Measurements from ENCODE around the gene EMP2.

DNA sequence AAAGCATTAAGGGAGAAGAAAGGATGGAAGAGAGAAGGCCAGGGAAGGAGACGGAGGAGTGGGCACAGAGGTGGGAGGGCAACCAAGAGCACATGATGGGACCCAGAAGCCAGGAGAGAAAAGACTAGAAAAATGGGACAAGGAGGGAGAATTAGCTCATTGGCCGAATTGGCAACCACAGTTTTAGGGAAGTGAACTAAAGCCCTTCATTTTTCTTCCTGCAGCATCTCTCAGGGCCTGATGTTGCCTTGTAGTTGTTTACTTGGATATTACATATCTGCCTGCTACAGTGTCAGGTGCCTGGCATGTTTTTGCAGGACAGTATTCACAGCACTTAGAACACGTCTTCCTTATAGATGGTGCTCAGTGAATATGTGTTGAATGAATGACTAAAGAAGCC is 19.0 kb downstream of the EMP2 start:
- TF ChIP-seq POLR2A (IDR thresholded peaks at IDR 0.05) = no peak
- TF ChIP-seq, protein P1, sequence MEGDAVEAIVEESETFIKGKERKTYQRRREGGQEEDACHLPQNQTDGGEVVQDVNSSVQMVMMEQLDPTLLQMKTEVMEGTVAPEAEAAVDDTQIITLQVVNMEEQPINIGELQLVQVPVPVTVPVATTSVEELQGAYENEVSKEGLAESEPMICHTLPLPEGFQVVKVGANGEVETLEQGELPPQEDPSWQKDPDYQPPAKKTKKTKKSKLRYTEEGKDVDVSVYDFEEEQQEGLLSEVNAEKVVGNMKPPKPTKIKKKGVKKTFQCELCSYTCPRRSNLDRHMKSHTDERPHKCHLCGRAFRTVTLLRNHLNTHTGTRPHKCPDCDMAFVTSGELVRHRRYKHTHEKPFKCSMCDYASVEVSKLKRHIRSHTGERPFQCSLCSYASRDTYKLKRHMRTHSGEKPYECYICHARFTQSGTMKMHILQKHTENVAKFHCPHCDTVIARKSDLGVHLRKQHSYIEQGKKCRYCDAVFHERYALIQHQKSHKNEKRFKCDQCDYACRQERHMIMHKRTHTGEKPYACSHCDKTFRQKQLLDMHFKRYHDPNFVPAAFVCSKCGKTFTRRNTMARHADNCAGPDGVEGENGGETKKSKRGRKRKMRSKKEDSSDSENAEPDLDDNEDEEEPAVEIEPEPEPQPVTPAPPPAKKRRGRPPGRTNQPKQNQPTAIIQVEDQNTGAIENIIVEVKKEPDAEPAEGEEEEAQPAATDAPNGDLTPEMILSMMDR (IDR thresholded peaks at IDR 0.05 in 4 of 5, conservative IDR thresholded peaks at IDR 0.05 in 1 of 5) = no peak
